ENCODE measurements around the gene CEP152.

DNA sequence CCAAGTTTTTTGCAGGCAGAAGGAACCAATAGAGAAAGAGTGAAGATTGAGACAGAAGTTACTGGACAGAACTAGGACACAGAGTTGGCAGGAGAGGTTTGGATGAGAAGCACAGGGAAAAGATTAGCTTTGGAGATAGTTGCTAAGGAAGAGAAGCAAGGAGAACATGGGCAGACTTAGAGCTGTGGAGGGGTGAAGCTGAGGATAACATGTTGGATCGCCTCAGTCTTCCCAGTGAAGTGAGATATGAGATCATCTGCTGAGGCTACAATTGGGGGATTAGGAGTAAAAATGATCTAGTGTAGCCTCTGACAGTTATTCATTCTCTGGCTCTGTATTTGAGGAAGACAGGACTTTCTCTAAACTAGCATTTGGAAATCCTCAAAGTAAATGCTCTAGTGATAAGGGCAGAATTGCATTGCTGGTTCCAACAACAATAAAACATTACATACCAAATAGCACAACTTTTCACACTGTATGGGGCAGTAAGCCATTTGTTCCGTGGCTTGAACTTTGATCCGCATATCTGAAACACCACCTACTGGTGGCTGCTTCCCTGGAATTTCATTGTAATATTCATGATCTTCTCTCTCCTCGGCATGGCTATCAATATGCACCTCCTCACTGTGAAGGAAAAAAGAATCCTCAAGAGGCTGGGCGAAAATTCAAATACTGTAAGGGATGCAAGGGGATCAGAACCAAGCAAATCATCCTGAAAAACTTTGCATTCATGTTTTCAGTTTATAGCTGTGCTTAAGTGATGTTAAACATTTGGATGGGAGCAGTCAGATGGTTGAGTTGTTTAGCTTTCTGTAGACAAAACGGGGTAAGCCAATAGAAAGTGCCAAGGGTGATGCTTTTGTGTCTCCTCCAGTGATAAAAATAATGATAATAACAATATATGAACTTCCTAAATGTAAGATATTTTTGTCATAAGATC is 44.9 kb upstream of the CEP152 start:
- TF ChIP-seq ZNF37A (tag by site-specific recombination; IDR thresholded peaks at IDR 0.05) (no peak), ZNF747 (tag by site-specific recombination; IDR thresholded peaks at IDR 0.05) (no peak)
- TF ChIP-seq, protein P1, sequence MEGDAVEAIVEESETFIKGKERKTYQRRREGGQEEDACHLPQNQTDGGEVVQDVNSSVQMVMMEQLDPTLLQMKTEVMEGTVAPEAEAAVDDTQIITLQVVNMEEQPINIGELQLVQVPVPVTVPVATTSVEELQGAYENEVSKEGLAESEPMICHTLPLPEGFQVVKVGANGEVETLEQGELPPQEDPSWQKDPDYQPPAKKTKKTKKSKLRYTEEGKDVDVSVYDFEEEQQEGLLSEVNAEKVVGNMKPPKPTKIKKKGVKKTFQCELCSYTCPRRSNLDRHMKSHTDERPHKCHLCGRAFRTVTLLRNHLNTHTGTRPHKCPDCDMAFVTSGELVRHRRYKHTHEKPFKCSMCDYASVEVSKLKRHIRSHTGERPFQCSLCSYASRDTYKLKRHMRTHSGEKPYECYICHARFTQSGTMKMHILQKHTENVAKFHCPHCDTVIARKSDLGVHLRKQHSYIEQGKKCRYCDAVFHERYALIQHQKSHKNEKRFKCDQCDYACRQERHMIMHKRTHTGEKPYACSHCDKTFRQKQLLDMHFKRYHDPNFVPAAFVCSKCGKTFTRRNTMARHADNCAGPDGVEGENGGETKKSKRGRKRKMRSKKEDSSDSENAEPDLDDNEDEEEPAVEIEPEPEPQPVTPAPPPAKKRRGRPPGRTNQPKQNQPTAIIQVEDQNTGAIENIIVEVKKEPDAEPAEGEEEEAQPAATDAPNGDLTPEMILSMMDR (tag by site-specific recombination; IDR thresholded peaks at IDR 0.05), result 0 out of 2 replicates have a peak, but pooled peaks have one; percentile 17
- TF ChIP-seq, protein P2, sequence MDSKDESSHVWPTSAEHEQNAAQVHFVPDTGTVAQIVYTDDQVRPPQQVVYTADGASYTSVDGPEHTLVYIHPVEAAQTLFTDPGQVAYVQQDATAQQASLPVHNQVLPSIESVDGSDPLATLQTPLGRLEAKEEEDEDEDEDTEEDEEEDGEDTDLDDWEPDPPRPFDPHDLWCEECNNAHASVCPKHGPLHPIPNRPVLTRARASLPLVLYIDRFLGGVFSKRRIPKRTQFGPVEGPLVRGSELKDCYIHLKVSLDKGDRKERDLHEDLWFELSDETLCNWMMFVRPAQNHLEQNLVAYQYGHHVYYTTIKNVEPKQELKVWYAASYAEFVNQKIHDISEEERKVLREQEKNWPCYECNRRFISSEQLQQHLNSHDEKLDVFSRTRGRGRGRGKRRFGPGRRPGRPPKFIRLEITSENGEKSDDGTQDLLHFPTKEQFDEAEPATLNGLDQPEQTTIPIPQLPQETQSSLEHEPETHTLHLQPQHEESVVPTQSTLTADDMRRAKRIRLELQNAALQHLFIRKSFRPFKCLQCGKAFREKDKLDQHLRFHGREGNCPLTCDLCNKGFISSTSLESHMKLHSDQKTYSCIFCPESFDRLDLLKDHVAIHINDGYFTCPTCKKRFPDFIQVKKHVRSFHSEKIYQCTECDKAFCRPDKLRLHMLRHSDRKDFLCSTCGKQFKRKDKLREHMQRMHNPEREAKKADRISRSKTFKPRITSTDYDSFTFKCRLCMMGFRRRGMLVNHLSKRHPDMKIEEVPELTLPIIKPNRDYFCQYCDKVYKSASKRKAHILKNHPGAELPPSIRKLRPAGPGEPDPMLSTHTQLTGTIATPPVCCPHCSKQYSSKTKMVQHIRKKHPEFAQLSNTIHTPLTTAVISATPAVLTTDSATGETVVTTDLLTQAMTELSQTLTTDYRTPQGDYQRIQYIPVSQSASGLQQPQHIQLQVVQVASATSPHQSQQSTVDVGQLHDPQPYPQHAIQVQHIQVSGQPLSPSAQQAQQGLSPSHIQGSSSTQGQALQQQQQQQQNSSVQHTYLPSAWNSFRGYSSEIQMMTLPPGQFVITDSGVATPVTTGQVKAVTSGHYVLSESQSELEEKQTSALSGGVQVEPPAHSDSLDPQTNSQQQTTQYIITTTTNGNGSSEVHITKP (tag by site-specific recombination; IDR thresholded peaks at IDR 0.05), result peak; percentile 64

All from HEK293 (cell line).